Prostate gland (tissue), 2 donors: Measurements from ENCODE around the gene ARHGEF37. TPM values are rescaled to one million over a fixed set of nuclear protein-coding genes. Genes with fewer than 3 reads are reported as not detected.

ENCODE experiments used
- DNase-seq: peaks from one replicate; pipeline ENCODE4 v3.0.0-alpha.2; 2019; ENCODE audit warnings: low spot score
- H3K27ac ChIP-seq, 2 donors: fragments of 200-600 bp; sonication (generic); 2 replicates each; pipeline ENCODE4 v1.5.1; 2017 to 2019
- H3K27me3 ChIP-seq: fragments of 200-600 bp; sonication (generic); replicated peaks from 2 replicates; pipeline ENCODE4 v1.5.1; 2019; ENCODE audit not compliant: insufficient read depth
- H3K36me3 ChIP-seq, 2 donors: fragments of 200-600 bp; sonication (generic); 1 replicate in 1 of 2; 2 replicates in 1 of 2; pipeline versions ENCODE4 v1.5.1 to v1.8.1; 2017 to 2019
- H3K4me1 ChIP-seq: fragments of 200-600 bp; sonication (generic); replicated peaks from 2 replicates; pipeline ENCODE4 v1.5.1; 2019
- H3K4me3 ChIP-seq, 2 donors: fragments of 200-600 bp; sonication (generic); 2 replicates each; pipeline ENCODE4 v1.5.1; 2017 to 2019
- H3K9me3 ChIP-seq: fragments of 200-600 bp; sonication (generic); 2 replicates; pipeline ENCODE4 v1.5.1; 2017
- CTCF ChIP-seq, 4 experiments: fragments of 200-600 bp in 2 of 4; fragments of 450-650 bp in 2 of 4; sonication (generic) in 2 of 4; IDR thresholded peaks; 1 replicate in 3 of 4; 2 replicates in 1 of 4; pipeline ENCODE4 v1.5.1; 2016 to 2019; ENCODE audit warnings: antibody characterized with exemption in 4 of 4, mild to moderate bottlenecking in 2 of 4, moderate library complexity in 2 of 4
- POLR2A ChIP-seq: fragments of 450-650 bp; IDR thresholded peaks from one replicate; pipeline ENCODE4 v1.6.1; 2016; ENCODE audit warnings: antibody characterized with exemption, mild to moderate bottlenecking
- POLR2AphosphoS5 ChIP-seq: sonication (generic); formaldehyde crosslinking; IDR thresholded peaks from one replicate; pipeline ENCODE4 v1.6.1; 2017; ENCODE audit warnings: antibody characterized with exemption
- WGBS: methylation state at CpG from one replicate; pipeline ENCODE4 v1.1.5; 2018; 5-methylcytosine and 5-hydroxymethylcytosine counted together
- intact Hi-C: fragments of 100-400 bp; cut with DNase I; formaldehyde crosslinking; loops from one replicate; pipeline ENCODE4 v1.14.2; 2022
- total RNA-seq, 2 donors: library from RNA; depleted of rRNA; stranded (reverse); fragments of >200 nt; gene quantifications; one replicate each; pipeline ENCODE4 v1.1.0, GENCODE V29; 2016

Gene ARHGEF37
- total RNA-seq, 2 donors from 2014 or later, result 50.4 to 61.1 TPM

GRCh38 chr5:149541893-149542292, 39.4 kb upstream of the ARHGEF37 start:
- no peak for DNase-seq
- peaks cover 14% of the 10 kb centered on the region for H3K4me1 ChIP-seq
- intact Hi-C loops, result loop anchor here (5.0 kb wide), 1 partner anchor 45 kb away; no protein-coding TSS in a partner anchor
- TF ChIP-seq CTCF (IDR thresholded peaks at IDR 0.05) (no peak), POLR2AphosphoS5 (no peak), POLR2A (no peak)
- no peak overlapping the region for H3K27ac ChIP-seq
- no peaks in the 10 kb centered on the region for H3K9me3 ChIP-seq
- no peaks in the 10 kb centered on the region for H3K36me3 ChIP-seq
- no peak overlapping the region for H3K4me3 ChIP-seq
- no peaks in the 10 kb centered on the region for H3K27me3 ChIP-seq
- WGBS, result 78% methylated on average over 6 of the region's 6 CpGs

GRCh38 chr5:149543361-149544027, 37.8 kb upstream of the ARHGEF37 start:
- Histone ChIP-seq H3K4me1 (peaks cover 11% of the 10 kb centered on the region), H3K9me3 (no peaks in the 10 kb centered on the region), H3K36me3 (no peaks in the 10 kb centered on the region), H3K27ac (peak overlapping the region; percentile 1 to 17), H3K27me3 (no peaks in the 10 kb centered on the region), H3K4me3 (no peak overlapping the region)
- TF ChIP-seq CTCF (IDR thresholded peaks at IDR 0.05) (no peak), POLR2A (no peak), POLR2AphosphoS5 (no peak)
- whole genome bisulfite sequencing, result 34% methylated on average over 8 of the region's 8 CpGs
- no peak for DNase-seq
- intact Hi-C loops, result loop anchor here (5.0 kb wide), 1 partner anchor 46 kb away; no protein-coding TSS in a partner anchor

GRCh38 chr5:149544028-149544420, 37.3 kb upstream of the ARHGEF37 start:
- Histone ChIP-seq H3K4me3 (no peak overlapping the region), H3K27me3 (no peaks in the 10 kb centered on the region), H3K27ac (peak overlapping the region; percentile 1 to 17), H3K36me3 (no peaks in the 10 kb centered on the region), H3K9me3 (no peaks in the 10 kb centered on the region), H3K4me1 (peaks cover 11% of the 10 kb centered on the region)
- 60% methylated on average over 3 of the region's 3 CpGs for WGBS
- DNase-seq, result no peak
- intact Hi-C loops, result loop anchor here (5.0 kb wide), 1 partner anchor 47 kb away; no protein-coding TSS in a partner anchor
- no peak for TF ChIP-seq POLR2AphosphoS5
- TF ChIP-seq POLR2A, result no peak
- TF ChIP-seq CTCF (IDR thresholded peaks at IDR 0.05), result no peak

DNA sequence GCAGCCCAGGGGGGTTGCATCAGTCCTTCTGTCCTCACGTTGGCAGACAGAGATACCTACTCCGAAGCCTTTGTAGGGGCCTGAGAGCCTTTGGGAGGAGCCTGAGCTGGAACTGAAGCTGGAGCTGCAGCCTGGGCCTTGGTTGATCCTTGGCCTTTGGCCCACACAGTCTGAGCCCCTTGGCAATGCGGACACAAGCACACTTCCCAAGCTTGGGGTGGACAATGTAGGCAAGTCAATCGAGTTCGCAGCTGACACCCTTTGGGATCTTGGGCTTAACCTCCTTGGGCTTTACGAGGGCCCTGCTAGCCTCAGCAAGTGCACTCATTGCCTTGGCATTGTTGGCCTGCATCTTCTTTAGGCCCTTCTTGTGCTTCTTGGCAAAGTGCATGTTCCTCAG, 36.0 kb upstream of the ARHGEF37 start:
- DNase-seq, result no peak
- intact Hi-C loops, result no loop called here
- H3K36me3 ChIP-seq, result no peaks in the 10 kb centered on the region
- H3K4me1 ChIP-seq, result peaks cover 11% of the 10 kb centered on the region
- no peak for TF ChIP-seq POLR2AphosphoS5
- TF ChIP-seq POLR2A, result no peak
- no peak for TF ChIP-seq CTCF (IDR thresholded peaks at IDR 0.05)
- H3K4me3 ChIP-seq, result no peak overlapping the region
- no peaks in the 10 kb centered on the region for H3K9me3 ChIP-seq
- peak overlapping the region in 1 of 2 donors; percentile 99 for H3K27ac ChIP-seq
- H3K27me3 ChIP-seq, result no peaks in the 10 kb centered on the region
- 85% methylated on average over 6 of the region's 6 CpGs for WGBS

DNA sequence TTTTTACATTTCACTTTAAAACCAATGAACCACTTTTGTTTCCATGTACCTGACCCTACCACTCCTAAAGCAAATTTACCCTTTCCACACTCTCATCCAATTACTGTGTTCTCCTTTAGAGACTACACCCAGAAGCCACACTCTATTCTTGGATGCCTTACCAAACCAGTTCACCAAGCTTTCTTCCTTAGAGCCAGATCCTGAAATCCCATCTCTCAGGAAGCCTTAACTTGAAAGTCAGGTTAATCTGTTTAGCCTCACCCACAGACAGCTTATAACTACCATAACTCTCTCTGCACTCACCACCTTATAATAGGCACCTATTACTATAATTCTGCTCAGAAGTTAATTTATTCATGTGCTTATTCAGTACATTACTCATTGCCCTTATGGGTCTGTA, 34.3 kb upstream of the ARHGEF37 start:
- Histone ChIP-seq H3K9me3 (no peaks in the 10 kb centered on the region), H3K36me3 (no peaks in the 10 kb centered on the region), H3K4me3 (peak overlapping the region in 1 of 2 donors; percentile 94), H3K4me1 (peaks cover 11% of the 10 kb centered on the region), H3K27ac (peak overlapping the region; percentile 99), H3K27me3 (no peaks in the 10 kb centered on the region)
- TF ChIP-seq POLR2AphosphoS5 (peak; percentile 94), POLR2A (peak; percentile 23), CTCF (IDR thresholded peaks at IDR 0.05) (no peak)
- intact Hi-C loops, result no loop called here
- DNase-seq, result peak; percentile 81
